ENCODE results near the gene CHST7. TPM values are rescaled to one million over a fixed set of nuclear protein-coding genes. Genes with fewer than 3 reads are reported as not detected.

CHST7 gene
- total RNA-seq, 1 experiment from 2014 or later: 7.7 TPM

DNA sequence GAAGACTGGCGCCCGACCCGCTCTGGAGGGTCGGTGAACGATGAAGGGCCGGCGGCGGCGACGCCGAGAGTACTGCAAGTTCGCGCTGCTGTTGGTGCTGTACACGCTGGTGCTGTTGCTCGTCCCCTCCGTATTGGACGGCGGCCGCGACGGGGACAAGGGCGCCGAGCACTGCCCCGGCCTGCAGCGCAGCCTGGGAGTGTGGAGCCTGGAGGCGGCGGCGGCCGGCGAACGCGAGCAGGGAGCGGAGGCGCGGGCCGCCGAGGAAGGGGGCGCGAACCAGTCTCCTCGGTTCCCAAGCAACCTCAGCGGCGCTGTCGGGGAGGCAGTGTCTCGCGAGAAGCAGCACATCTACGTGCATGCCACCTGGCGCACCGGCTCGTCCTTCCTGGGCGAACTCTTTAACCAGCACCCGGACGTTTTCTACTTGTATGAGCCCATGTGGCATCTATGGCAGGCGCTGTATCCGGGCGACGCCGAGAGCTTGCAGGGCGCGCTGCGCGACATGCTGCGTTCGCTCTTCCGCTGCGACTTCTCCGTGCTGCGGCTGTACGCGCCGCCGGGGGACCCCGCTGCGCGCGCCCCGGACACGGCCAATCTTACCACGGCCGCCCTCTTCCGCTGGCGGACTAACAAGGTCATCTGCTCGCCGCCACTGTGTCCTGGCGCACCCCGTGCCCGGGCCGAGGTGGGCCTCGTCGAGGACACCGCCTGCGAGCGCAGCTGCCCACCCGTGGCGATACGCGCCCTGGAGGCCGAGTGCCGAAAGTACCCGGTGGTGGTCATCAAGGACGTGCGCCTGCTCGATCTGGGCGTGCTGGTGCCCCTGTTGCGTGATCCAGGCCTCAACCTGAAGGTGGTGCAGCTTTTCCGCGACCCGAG lies 568 bp downstream of the CHST7 start:
- ATAC-seq (peak; percentile 75), DNase-seq (ENCODE audit: low read depth, low spot score) (no peak)
- peaks cover 8 to 40% of the 10 kb centered on the region in 2 experiments; a peak in 3 of 4 replicates for H3K4me1 ChIP-seq (ENCODE audit: control insufficient read depth in 1 of 2, insufficient read depth in 2 of 2, low read length in 2 of 2)
- peak overlapping the region; percentile 51 to 62 for H3K4me3 ChIP-seq (replicated peaks in 1 of 2; ENCODE audit: low read depth in 1 of 2, low read length in 2 of 2)
- peak overlapping the region; percentile 81 for H3K4me2 ChIP-seq (ENCODE audit: low read length)
- no peaks in the 10 kb centered on the region for H4K20me1 ChIP-seq (ENCODE audit: insufficient read depth)
- intact Hi-C loops (cut with micrococcal nuclease): loop anchor here (2.0 kb wide), 1 partner anchor 65 kb away; no protein-coding TSS in a partner anchor
- no TSS peak for BruUV-seq (replicated peaks)
- H3K9me3 ChIP-seq (ENCODE audit: control insufficient read depth in 1 of 2, insufficient read depth in 1 of 2, low read depth in 1 of 2, low read length in 2 of 2): no peaks in the 10 kb centered on the region
- POLR2A ChIA-PET: no interaction called here
- H3K27me3 ChIP-seq (ENCODE audit: insufficient read depth, low read length): no peaks in the 10 kb centered on the region
- RAD21 ChIA-PET (ENCODE audit: low non-redundant PET in 1 of 2, low total read pairs in 2 of 2, uncharacterized antibody in 2 of 2, unreplicated experiment in 2 of 2): no interaction called here
- peaks cover 8% of the 10 kb centered on the region; the same call in 1 of the 2 replicates for H3K79me2 ChIP-seq (ENCODE audit: insufficient read depth, low read length)
- no peaks in the 10 kb centered on the region for H3K9me2 ChIP-seq (ENCODE audit: insufficient read depth)
- H2AFZ ChIP-seq (ENCODE audit: low read depth, low read length, poor library complexity, severe bottlenecking): no peak overlapping the region
- TF ChIP-seq EGR1 (IDR thresholded peaks at IDR 0.05; ENCODE audit: low read depth) (no peak), JUND (IDR thresholded peaks at IDR 0.05) (no peak), POLR2AphosphoS5 (IDR thresholded peaks at IDR 0.05; ENCODE audit: low read depth, low read length) (no peak), TCF7L2 (IDR thresholded peaks at IDR 0.05; ENCODE audit: borderline replicate concordance, extremely low read depth, insufficient read depth, insufficient read length) (no peak), FOSL1 (IDR thresholded peaks at IDR 0.05; ENCODE audit: low read depth) (no peak), ZBTB33 (IDR thresholded peaks at IDR 0.05; ENCODE audit: extremely low read depth, insufficient replicate concordance, low read length) (peak; percentile 85), MAX (IDR thresholded peaks at IDR 0.05) (peak; percentile 59), CEBPB (IDR thresholded peaks at IDR 0.05; ENCODE audit: low read depth) (no peak), SRF (IDR thresholded peaks at IDR 0.05; ENCODE audit: low read depth) (no peak), ATF3 (IDR thresholded peaks at IDR 0.05) (no peak), SP1 (IDR thresholded peaks at IDR 0.05; ENCODE audit: low read depth) (no peak), POLR2A (IDR thresholded peaks at IDR 0.05; ENCODE audit: borderline replicate concordance, extremely low read depth, insufficient read depth, insufficient read length) (no peak), RAD21 (IDR thresholded peaks at IDR 0.05; ENCODE audit: low read depth) (no peak), SIN3A (IDR thresholded peaks at IDR 0.05; ENCODE audit: low read depth) (no peak), ZNF274 (IDR thresholded peaks at IDR 0.05; ENCODE audit: low read depth, low read length) (no peak), CBX3 (IDR thresholded peaks at IDR 0.05; ENCODE audit: low read depth) (peak; percentile 22), ELF1 (IDR thresholded peaks at IDR 0.05; ENCODE audit: borderline replicate concordance, low read depth) (no peak), EZH2 (IDR thresholded peaks at IDR 0.05) (no peak), ZFX (IDR thresholded peaks at IDR 0.05) (peak; percentile 23; the same call in 1 of the 2 replicates)
- CTCF ChIA-PET: no interaction called here
- H3K9ac ChIP-seq (ENCODE audit: low read length): peak overlapping the region; percentile 65
- peak overlapping the region; percentile 86 for H3K27ac ChIP-seq (ENCODE audit: low read depth, low read length)
- no peaks in the 10 kb centered on the region for H3K36me3 ChIP-seq (ENCODE audit: control insufficient read depth in 1 of 2, insufficient read depth in 2 of 2, low read length in 2 of 2)

Measured in HCT116 (cell line).